K562 (cell line): ENCODE results near the gene CDHR1. TPM values are rescaled to one million over a fixed set of nuclear protein-coding genes. Genes with fewer than 3 reads are reported as not detected.

Experiments
- ATAC-seq: fragments of 200-7000 bp; cut with Tn5 transposase; 3 replicates; pipeline ENCODE4 v1.9.1; 2020; ENCODE audit warnings: moderate library complexity
- BruUV-seq: library from RNA; stranded (reverse); fragments of 400-500 nt; replicated peaks from 2 replicates; lab custom pipeline; 2021; lab: Mats Ljungman, UMichigan
- CTCF ChIA-PET: fragments of 300-600 bp; formaldehyde crosslinking; extraction: SDS; loops from one replicate; lab custom pipeline; 2021; ENCODE audit warnings: low intra/inter-chr PET ratio; lab: Yijun Ruan, JAX
- POLR2A ChIA-PET: fragments of 300-600, 350-650 bp; sonication (Branson Sonifier 250); formaldehyde crosslinking; extraction: SDS; loops from one replicate; lab custom pipeline; 2021; ENCODE audit warnings: antibody characterized with exemption, inconsistent platforms; lab: Yijun Ruan, JAX
- DNase-seq, 4 experiments: peaks; one replicate each; pipeline versions ENCODE4 v3.0.0 to v3.0.0-alpha.2; 2011 to 2018; ENCODE audit warnings: low spot score in 3 of 4, mixed read lengths in 3 of 4; ENCODE audit errors: extremely low read depth in 1 of 4
- FAIRE-seq: peaks from 2 replicates; lab custom pipeline; 2011; peaks lifted over from hg19 to GRCh38; lab: Jason Lieb, UNC
- H2AFZ ChIP-seq: 2 replicates; pipeline ENCODE4 v1.6.0; 2011; ENCODE audit warnings: low read depth, low read length, control low read depth, inconsistent platforms
- H3K27ac ChIP-seq: fragments of 200-600 bp; 3 replicates; pipeline ENCODE4 v1.8.0; 2011; ENCODE audit warnings: low read depth, mild to moderate bottlenecking, control low read depth, inconsistent platforms, low read length, moderate library complexity, mixed read lengths; ENCODE audit errors: extremely low read depth
- H3K27me3 ChIP-seq, 2 experiments: fragments of 300-600 bp in 1 of 2; 2 replicates in 1 of 2; 3 replicates in 1 of 2; pipeline versions ENCODE4 v1.6.0 to v1.8.0; 2011; ENCODE audit warnings: inconsistent platforms in 2 of 2, low read length in 2 of 2, mild to moderate bottlenecking in 1 of 2, mixed read lengths in 1 of 2, moderate library complexity in 1 of 2; ENCODE audit not compliant: control insufficient read depth in 2 of 2, insufficient read depth in 2 of 2
- H3K36me3 ChIP-seq: fragments of 300-600 bp; 3 replicates; pipeline ENCODE4 v1.8.0; 2011; ENCODE audit warnings: mild to moderate bottlenecking, low read length, inconsistent platforms; ENCODE audit not compliant: control insufficient read depth, insufficient read depth
- H3K4me1 ChIP-seq, 2 experiments: fragments of 200-600 bp in 1 of 2; replicated peaks in 1 of 2; 2 replicates in 1 of 2; 3 replicates in 1 of 2; pipeline versions ENCODE4 v1.5.1 to v1.8.0; 2011; ENCODE audit warnings: inconsistent platforms in 2 of 2, low read length in 2 of 2, mild to moderate bottlenecking in 1 of 2, mixed read lengths in 1 of 2, moderate library complexity in 1 of 2; ENCODE audit not compliant: control insufficient read depth in 2 of 2, insufficient read depth in 2 of 2
- H3K4me2 ChIP-seq: 2 replicates; pipeline ENCODE4 v1.6.1; 2011; ENCODE audit warnings: low read length, control low read depth, inconsistent platforms, mixed read lengths; ENCODE audit not compliant: insufficient read depth
- H3K4me3 ChIP-seq: fragments of 200-600 bp; sonication (generic), shearing (Covaris generic); 2 replicates; pipeline ENCODE4 v1.5.1; 2016; ENCODE audit warnings: control low read depth, inconsistent platforms
- H3K79me2 ChIP-seq: fragments of 200-600 bp; 3 replicates; pipeline ENCODE4 v1.8.0; 2011; ENCODE audit warnings: low read length, inconsistent platforms; ENCODE audit not compliant: control insufficient read depth, insufficient read depth
- H3K9ac ChIP-seq, 2 experiments: 2 replicates each; pipeline versions ENCODE4 v1.6.0 to v1.6.1; 2011; ENCODE audit warnings: low read depth in 2 of 2, low read length in 2 of 2, control low read depth in 1 of 2, inconsistent platforms in 1 of 2, mild to moderate bottlenecking in 1 of 2, mixed read lengths in 1 of 2; ENCODE audit not compliant: insufficient read depth in 1 of 2
- H3K9me1 ChIP-seq: one replicate; pipeline ENCODE4 v1.6.0; 2011; ENCODE audit warnings: inconsistent platforms, mild to moderate bottlenecking, low read length, moderate library complexity; ENCODE audit not compliant: control insufficient read depth, insufficient read depth
- H3K9me3 ChIP-seq: replicated peaks from 2 replicates; pipeline ENCODE4 v1.5.1; 2011; ENCODE audit warnings: low read depth, low read length, inconsistent platforms; ENCODE audit not compliant: control insufficient read depth, insufficient read depth
- H4K20me1 ChIP-seq: replicated peaks from 2 replicates; pipeline ENCODE4 v1.6.1; 2011; ENCODE audit warnings: low read length, inconsistent platforms, mixed read lengths; ENCODE audit not compliant: control insufficient read depth, insufficient read depth
- BRF2 ChIP-seq: IDR thresholded peaks from 3 replicates; pipeline ENCODE4 v1.6.1; 2011; ENCODE audit warnings: borderline replicate concordance, mild to moderate bottlenecking; ENCODE audit not compliant: insufficient read length, insufficient read depth
- CREB5 ChIP-seq: fragments of 250-450 bp; sonication (Bioruptor Pico); IDR thresholded peaks from 2 replicates; pipeline ENCODE4 v1.5.0; 2020; ENCODE audit warnings: mild to moderate bottlenecking
- DACH1 ChIP-seq: fragments of 450-650 bp; IDR thresholded peaks from 2 replicates; pipeline ENCODE4 v1.6.1; 2018; ENCODE audit not compliant: partially characterized antibody
- GTF3C2 ChIP-seq: IDR thresholded peaks from 3 replicates; pipeline ENCODE4 v1.6.1; 2011; ENCODE audit warnings: borderline replicate concordance, mild to moderate bottlenecking, moderate library complexity; ENCODE audit not compliant: insufficient read length; ENCODE audit errors: extremely low read depth
- JUNB ChIP-seq: fragments of 450-650 bp; formaldehyde crosslinking; conservative IDR thresholded peaks from 2 replicates; pipeline ENCODE4 v1.4.0; 2020; ENCODE audit warnings: mild to moderate bottlenecking
- JUND ChIP-seq, 2 experiments: IDR thresholded peaks; 2 replicates in 1 of 2; 3 replicates in 1 of 2; pipeline ENCODE4 v1.6.1; 2011; ENCODE audit warnings: borderline replicate concordance in 2 of 2, low read depth in 2 of 2, low read length in 2 of 2, improper control_type of control experiment in 1 of 2, missing biosample characterization in 1 of 2, missing genetic modification characterization in 1 of 2, missing genetic modification reagents in 1 of 2
- MCM5 ChIP-seq: fragments of 450-650 bp; IDR thresholded peaks from 2 replicates; pipeline ENCODE4 v1.6.1; 2016; ENCODE audit warnings: low read depth
- ZBTB2 ChIP-seq: fragments of 450-650 bp; IDR thresholded peaks from 2 replicates; pipeline ENCODE4 v1.6.1; 2016; ENCODE audit warnings: antibody characterized with exemption
- WGBS: fragments of 100-300 bp; shearing (Covaris generic); methylation state at CpG from one replicate; pipeline ENCODE4 v1.1.6; 2016; ENCODE audit warnings: low coverage, mixed read lengths; ENCODE audit not compliant: insufficient coverage; ENCODE audit errors: missing lambda C conversion rate; 5-methylcytosine and 5-hydroxymethylcytosine counted together
- in situ Hi-C: fragments of 300-500 bp; cut with MboI; formaldehyde crosslinking; loops from 4 replicates; pipeline ENCODE4 v1.15.0; 2018; ENCODE audit warnings: inconsistent platforms, mixed read lengths
- intact Hi-C: fragments of 100-400 bp; cut with micrococcal nuclease; formaldehyde crosslinking; loops from 2 replicates; pipeline ENCODE4 v1.14.2; 2022
- polyA plus RNA-seq, 8 experiments: library from polyadenylated mRNA; depleted of rRNA in 4 of 8; stranded (reverse) in 5 of 8; unstranded in 3 of 8; fragments of >200 nt; fragmentation: Nextera tagmentation in 2 of 8; fragmentation: Illumina TruSeq in 1 of 8; extraction: Ambion mirVana in 2 of 8; extraction: Trizol in 1 of 8; gene quantifications; 2 replicates each; pipeline versions ENCODE4 v1.2.1 to v1.2.3, GENCODE V29; 2011 to 2014; ENCODE audit warnings: inconsistent platforms in 1 of 8, missing spikeins in 1 of 8
- total RNA-seq, 7 experiments: library from RNA; depleted of rRNA in 6 of 7; stranded (reverse); fragments of >200 nt in 6 of 7; fragmentation: Illumina TruSeq in 2 of 7; extraction: Trizol in 2 of 7; gene quantifications; 2 replicates each; pipeline versions ENCODE4 v1.2.1 to v1.2.3, GENCODE V29; 2011 to 2021; ENCODE audit warnings: low replicate concordance in 1 of 7
- TF ChIP-seq, protein P1 (sequence below): IDR thresholded peaks from 2 replicates; pipeline ENCODE4 v1.6.1; 2014; ENCODE audit warnings: antibody characterized with exemption
- TF ChIP-seq, protein P2 (sequence below): IDR thresholded peaks from 2 replicates; pipeline ENCODE4 v1.6.1; 2011; ENCODE audit warnings: borderline replicate concordance, low read depth, mild to moderate bottlenecking, moderate library complexity, low read length; ENCODE audit not compliant: insufficient read depth, poor library complexity, severe bottlenecking

Gene CDHR1
- total and polyA plus RNA-seq, 9 of the 15 experiments (the other 6 are each of a cell fraction or from before 2014, with no cell fraction given), result 0.03 to 0.99 (median 0.20) TPM

- no peak overlapping the region for H3K4me3 ChIP-seq
- FAIRE-seq, result no peak
- CTCF ChIA-PET, result no interaction called here
- H3K79me2 ChIP-seq, result no peaks in the 10 kb centered on the region
- no peaks in the 10 kb centered on the region for H3K9me1 ChIP-seq
- H2AFZ ChIP-seq, result no peak overlapping the region
- no peak overlapping the region for H3K27ac ChIP-seq
- H3K4me2 ChIP-seq, result no peak overlapping the region
- H4K20me1 ChIP-seq, result peaks cover 6% of the 10 kb centered on the region; the same call in 1 of the 2 replicates
- intact Hi-C loops, result no loop called here
- H3K9me3 ChIP-seq, result no peaks in the 10 kb centered on the region
- in situ Hi-C loops, result no loop called here
- BruUV-seq, result no TSS peak
- no peak for DNase-seq
- H3K36me3 ChIP-seq, result no peaks in the 10 kb centered on the region
- WGBS, result 2% methylated on average over 5 of the region's 5 CpGs
- POLR2A ChIA-PET, result interaction anchor here (0.6 to 1.4 kb wide), 3 partner anchors 9 to 114 kb away, joined by 3 to 4 read pairs (median 3); no protein-coding TSS in a partner anchor
- peaks cover 13 to 30% of the 10 kb centered on the region in 2 experiments; a peak in 4 of 5 replicates for H3K4me1 ChIP-seq
- no peak for ATAC-seq
- no peak overlapping the region for H3K9ac ChIP-seq
- peaks cover 36 to 64% of the 10 kb centered on the region in 2 experiments for H3K27me3 ChIP-seq
- TF ChIP-seq, protein P1, sequence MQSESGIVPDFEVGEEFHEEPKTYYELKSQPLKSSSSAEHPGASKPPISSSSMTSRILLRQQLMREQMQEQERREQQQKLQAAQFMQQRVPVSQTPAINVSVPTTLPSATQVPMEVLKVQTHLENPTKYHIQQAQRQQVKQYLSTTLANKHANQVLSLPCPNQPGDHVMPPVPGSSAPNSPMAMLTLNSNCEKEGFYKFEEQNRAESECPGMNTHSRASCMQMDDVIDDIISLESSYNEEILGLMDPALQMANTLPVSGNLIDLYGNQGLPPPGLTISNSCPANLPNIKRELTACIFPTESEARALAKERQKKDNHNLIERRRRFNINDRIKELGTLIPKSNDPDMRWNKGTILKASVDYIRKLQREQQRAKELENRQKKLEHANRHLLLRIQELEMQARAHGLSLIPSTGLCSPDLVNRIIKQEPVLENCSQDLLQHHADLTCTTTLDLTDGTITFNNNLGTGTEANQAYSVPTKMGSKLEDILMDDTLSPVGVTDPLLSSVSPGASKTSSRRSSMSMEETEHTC, result no peak
- TF ChIP-seq GTF3C2 (no peak), JUNB (no peak), ZBTB2 (no peak), CREB5 (CRISPR knock-in tag) (no peak), JUND (IDR thresholded peaks at IDR 0.05; ENCODE audit: borderline replicate concordance, low read depth, low read length) (no peak), JUND (tag; IDR thresholded peaks at IDR 0.05; ENCODE audit: borderline replicate concordance, low read depth, low read length) (no peak), BRF2 (no peak), MCM5 (no peak), DACH1 (no peak)
- TF ChIP-seq, protein P2, sequence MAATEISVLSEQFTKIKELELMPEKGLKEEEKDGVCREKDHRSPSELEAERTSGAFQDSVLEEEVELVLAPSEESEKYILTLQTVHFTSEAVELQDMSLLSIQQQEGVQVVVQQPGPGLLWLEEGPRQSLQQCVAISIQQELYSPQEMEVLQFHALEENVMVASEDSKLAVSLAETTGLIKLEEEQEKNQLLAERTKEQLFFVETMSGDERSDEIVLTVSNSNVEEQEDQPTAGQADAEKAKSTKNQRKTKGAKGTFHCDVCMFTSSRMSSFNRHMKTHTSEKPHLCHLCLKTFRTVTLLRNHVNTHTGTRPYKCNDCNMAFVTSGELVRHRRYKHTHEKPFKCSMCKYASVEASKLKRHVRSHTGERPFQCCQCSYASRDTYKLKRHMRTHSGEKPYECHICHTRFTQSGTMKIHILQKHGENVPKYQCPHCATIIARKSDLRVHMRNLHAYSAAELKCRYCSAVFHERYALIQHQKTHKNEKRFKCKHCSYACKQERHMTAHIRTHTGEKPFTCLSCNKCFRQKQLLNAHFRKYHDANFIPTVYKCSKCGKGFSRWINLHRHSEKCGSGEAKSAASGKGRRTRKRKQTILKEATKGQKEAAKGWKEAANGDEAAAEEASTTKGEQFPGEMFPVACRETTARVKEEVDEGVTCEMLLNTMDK, result no peak
These were observed 2.6 kb downstream of the CDHR1 start for GRCh38 chr10:84196941-84197340.
